PC-3 (cell line): ENCODE data around the gene DCUN1D4.

Experiments
- EZH2 ChIP-seq: fragments of 300-600 bp; sonication (generic); IDR thresholded peaks from one replicate; pipeline ENCODE4 v1.6.1; 2017; ENCODE audit warnings: antibody characterized with exemption, mild to moderate bottlenecking, low read length; ENCODE audit not compliant: unreplicated experiment
- EZH2phosphoT487 ChIP-seq: fragments of 300-600 bp; sonication (generic); IDR thresholded peaks from 2 replicates; pipeline ENCODE4 v1.6.1; 2018; ENCODE audit warnings: mild to moderate bottlenecking, antibody characterized with exemption, low read length, borderline replicate concordance
- TF ChIP-seq, protein P1 (sequence below): fragments of 300-600 bp; sonication (generic); conservative IDR thresholded peaks from 2 replicates; pipeline ENCODE4 v1.5.1; 2017; ENCODE audit warnings: antibody characterized with exemption, low read depth, mild to moderate bottlenecking, low read length

- TF ChIP-seq, protein P1, sequence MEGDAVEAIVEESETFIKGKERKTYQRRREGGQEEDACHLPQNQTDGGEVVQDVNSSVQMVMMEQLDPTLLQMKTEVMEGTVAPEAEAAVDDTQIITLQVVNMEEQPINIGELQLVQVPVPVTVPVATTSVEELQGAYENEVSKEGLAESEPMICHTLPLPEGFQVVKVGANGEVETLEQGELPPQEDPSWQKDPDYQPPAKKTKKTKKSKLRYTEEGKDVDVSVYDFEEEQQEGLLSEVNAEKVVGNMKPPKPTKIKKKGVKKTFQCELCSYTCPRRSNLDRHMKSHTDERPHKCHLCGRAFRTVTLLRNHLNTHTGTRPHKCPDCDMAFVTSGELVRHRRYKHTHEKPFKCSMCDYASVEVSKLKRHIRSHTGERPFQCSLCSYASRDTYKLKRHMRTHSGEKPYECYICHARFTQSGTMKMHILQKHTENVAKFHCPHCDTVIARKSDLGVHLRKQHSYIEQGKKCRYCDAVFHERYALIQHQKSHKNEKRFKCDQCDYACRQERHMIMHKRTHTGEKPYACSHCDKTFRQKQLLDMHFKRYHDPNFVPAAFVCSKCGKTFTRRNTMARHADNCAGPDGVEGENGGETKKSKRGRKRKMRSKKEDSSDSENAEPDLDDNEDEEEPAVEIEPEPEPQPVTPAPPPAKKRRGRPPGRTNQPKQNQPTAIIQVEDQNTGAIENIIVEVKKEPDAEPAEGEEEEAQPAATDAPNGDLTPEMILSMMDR = no peak
- no peak for TF ChIP-seq EZH2
- no peak for TF ChIP-seq EZH2phosphoT487
Measured at GRCh38 chr4:51884055-51884454, 41.1 kb downstream of the DCUN1D4 start.
